NCI-H2227 (cell line): ENCODE measurements around the gene ATP13A3.
A peak's percentile ranks its signal among the peaks of the same experiment; 100 is the strongest.

Experiments
- DNase-seq: peaks from one replicate; lab custom pipeline; 2025; ENCODE audit not compliant: unreplicated experiment; lab: John Stamatoyannopoulos, UW

Gene ATP13A3

GRCh38 chr3:194446172-194446571 is 40.6 kb downstream of the ATP13A3 start:
- no peak for DNase-seq

DNA sequence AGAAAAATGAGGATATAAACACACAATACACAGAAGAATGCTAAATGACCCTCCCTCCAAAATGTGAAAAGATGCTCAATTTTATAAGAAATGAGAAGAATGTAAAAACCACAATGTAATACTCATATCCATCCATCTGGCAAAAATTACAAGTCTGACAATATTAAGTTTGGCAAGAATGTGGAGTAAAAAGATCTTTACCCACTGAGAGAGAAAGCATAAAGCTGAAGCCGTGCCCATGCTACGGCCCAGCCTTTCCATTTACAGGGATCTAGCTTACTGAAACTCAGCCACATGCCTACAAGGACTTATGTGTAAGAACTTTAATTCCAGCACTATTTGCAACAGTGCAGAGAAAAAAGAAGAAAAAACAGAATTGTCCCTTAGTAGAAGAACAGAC is 42.9 kb downstream of the ATP13A3 start:
- no peak for DNase-seq

GRCh38 chr3:194440756-194441155 is 46.0 kb downstream of the ATP13A3 start:
- DNase-seq: no peak

GRCh38 chr3:194439881-194440550 is 46.8 kb downstream of the ATP13A3 start:
- no peak for DNase-seq

DNA sequence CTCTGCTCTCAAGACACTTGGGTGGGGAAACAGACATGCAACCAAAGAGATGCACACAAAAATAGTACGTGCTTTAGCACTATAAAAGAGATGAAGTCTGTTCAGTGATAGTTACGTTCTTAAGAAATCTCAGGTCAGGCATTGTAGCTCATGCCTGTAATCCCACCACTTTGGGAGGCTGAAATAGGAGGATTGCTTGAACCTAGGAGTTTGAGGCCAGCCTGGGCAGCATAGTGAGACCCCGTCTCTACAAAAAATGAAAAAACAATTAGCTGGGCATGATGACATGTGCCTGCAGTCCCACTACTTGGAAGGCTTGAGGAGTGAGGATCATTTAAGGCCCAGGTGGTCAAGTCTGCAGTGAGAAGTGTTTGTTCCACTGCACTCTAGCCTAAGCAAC is 52.3 kb downstream of the ATP13A3 start:
- DNase-seq: no peak

- peak; percentile 4 for DNase-seq
These were observed 55.2 kb downstream of the ATP13A3 start for GRCh38 chr3:194431554-194431953.

GRCh38 chr3:194425399-194425798 is 61.4 kb downstream of the ATP13A3 start:
- no peak for DNase-seq

- no peak for DNase-seq
These were observed 61.8 kb downstream of the ATP13A3 start for GRCh38 chr3:194424953-194425352.

DNA sequence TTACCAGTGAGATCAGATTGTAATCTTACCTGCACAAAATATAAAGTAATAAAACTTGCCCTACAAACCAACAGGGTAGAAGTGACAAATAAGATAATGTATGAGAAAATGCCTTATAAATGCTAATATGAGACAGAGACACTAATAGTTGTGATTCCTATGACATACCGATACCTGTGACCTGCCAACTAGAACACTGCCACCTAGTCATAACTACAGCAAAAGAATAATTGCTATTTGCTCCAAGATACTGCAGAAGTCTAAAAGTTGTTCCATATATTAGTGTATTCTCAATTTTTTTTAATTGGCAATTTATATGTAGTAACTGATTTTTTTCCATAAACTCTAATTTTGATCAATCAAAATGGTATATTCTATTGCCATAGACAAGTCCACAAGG is 62.4 kb downstream of the ATP13A3 start:
- no peak for DNase-seq

DNA sequence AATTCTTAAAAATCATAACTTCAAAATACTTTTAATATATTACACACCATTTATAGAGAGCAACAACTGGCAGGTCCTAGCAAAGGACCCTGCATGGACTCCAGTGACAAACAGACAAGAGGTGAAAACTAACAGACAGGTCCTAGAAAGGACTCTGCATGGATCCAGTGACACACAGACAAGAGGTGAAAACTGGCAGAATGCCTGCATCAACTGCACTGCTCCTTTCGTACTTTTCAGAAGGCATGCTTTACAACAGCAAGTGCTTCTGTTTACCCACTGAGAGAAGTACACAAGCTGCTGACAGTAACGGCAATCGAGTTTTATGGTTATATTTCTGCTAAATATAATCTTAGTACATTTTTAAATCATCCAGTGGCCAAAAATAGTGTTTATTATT is 63.5 kb downstream of the ATP13A3 start:
- no peak for DNase-seq

DNA sequence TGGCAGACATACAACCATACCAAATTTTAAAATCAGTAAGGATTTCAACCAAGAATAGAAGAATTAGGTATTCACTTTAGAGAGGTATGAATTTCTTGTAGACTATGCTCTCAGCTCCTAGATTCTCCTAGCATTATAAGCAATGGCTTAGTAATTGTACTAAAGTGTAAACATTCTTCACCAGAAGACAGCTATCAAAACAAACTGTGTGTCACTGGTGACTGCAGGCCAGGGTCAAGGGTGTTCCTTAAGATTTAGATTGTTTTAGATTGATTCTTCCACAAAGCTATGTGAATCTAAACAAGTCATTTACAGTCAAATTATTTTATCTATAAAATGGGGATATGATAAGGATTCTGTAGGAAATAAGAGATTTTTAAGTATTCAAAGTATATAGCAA is 64.6 kb downstream of the ATP13A3 start:
- DNase-seq: no peak

DNA sequence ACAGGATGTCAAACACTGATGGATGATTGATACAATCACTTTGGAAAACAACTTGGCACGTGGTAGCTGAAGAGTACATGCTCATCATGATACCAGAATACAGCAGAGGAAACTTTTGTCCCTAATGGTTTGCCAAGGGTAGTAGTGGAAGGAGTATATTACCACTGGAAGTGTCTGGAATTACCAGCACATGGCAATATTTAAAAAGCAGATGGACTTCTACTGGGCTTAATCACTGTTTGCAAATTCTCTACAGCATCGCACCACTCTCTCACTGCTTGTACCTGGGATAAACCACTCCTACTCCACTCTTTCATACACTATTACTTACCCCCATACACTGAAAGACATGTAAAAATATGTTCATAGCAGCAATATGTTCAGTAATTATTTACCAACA is 68.1 kb downstream of the ATP13A3 start:
- no peak for DNase-seq

DNA sequence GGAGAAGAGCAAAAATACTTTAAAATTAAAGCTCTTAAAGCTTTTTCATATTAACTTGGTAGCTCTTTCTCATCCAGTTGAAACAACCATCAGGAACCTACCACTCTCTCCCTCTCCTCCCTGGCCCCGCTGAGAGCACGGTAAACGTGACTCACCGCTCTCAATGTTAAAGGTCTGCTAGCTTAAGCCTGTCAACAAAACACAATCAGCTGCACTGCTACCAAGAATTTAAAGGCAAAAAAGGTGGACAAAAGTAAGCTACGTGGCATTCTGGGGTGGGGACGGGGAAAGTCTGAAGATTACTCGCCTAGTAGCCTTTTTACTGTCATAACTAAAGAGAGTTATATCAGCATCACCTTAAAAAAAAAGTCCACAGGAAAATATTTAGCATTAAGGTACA is 79.4 kb downstream of the ATP13A3 start:
- no peak for DNase-seq

- no peak for DNase-seq
These were observed 81.0 kb downstream of the ATP13A3 start for GRCh38 chr3:194405766-194406165.

- peak; percentile 77 for DNase-seq
These were observed 82.2 kb downstream of the ATP13A3 start for GRCh38 chr3:194404365-194405140.

DNA sequence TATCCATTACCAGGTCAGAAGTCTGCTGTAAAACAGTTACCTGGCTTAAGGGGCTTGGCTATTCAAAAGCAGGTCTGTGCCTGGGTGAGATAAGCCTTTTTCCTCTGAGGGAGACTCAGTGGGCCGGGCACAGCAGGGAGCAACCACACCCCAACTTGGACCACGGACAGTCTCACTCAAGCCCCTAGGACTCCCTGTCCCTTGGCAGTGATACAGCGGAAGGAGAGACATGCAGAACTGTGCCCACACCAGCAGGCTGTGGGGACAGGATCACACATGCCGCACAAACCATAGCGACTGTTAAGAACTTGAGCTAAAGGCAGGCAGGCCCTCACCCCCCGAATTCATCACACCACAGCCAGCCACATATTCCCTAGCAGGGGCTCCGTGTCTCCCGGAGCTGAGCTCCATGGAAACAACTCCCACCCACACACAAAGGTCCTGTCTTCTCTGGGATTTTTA is 84.9 kb downstream of the ATP13A3 start:
- DNase-seq: no peak

DNA sequence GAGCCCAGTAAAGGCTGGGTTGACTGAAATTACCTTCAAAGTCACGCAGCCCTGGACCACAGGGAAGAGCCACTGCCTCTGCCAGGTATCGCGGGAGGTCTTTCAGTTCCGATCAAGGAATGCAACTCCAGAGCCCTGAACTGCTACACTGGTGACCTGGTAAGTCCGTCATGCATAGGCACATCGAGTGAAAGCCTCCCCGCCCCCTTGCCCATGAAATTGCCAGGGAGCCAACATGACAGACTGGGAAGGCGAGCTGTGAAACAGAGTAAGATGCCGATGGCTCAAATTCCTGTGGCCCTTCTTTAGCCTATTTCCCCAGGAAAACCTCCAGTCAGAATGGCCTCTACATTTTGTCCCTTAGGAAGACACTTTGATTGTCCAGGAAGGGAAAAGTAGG is 85.5 kb downstream of the ATP13A3 start:
- no peak for DNase-seq

- DNase-seq: no peak
These were observed 86.9 kb downstream of the ATP13A3 start for GRCh38 chr3:194399874-194400411.

GRCh38 chr3:194399166-194399565 is 87.6 kb downstream of the ATP13A3 start, which contains the start of gene GP5:
Gene GP5 (minus strand): TSS chr3:194399266. CDS start chr3:194398282, 984 bp downstream.
- DNase-seq: no peak

DNA sequence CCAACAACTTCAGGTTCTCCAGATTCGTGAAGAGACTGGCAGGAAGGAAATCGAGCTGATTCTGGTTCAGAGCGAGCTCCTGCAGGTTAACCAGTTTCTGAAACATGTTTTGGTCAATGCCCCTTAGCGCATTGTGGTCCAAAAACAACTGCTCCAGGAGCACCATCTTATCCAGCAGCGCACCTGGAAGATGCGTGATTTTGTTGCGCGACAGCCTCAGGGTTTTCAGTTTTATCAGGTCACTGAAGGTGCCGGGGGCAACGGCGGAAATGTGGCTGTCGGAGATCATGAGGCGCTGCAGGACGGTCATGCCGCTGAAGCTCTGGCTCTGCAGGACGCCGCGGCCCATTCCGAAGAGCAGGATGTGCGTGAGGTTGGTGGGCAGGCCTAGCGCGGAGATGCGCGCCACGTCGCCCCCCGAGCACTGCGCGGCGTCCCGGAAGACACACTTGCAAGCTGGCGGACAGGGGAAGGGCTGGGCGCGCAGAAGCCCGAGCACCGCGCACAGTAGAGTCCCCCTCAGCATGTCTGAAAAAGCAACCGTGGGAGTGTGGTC is 89.0 kb downstream of the ATP13A3 start:
- no peak for DNase-seq

GRCh38 chr3:194396859-194397756 is 89.7 kb downstream of the ATP13A3 start:
- DNase-seq: no peak
